Karpas-422 (cell line): Measurements from ENCODE around the gene KSR1. TPM values are rescaled to one million over a fixed set of nuclear protein-coding genes. Genes with fewer than 3 reads are reported as not detected.

Experiments
- DNase-seq: peaks from one replicate; pipeline ENCODE4 v3.0.0-alpha.2; 2015
- H2AFZ ChIP-seq: fragments of 200-600 bp; sonication (generic); 2 replicates; pipeline ENCODE4 v1.6.1; 2014; ENCODE audit warnings: antibody characterized with exemption, low read length, mixed read lengths
- H3K27ac ChIP-seq: fragments of 200-600 bp; sonication (generic); 2 replicates; pipeline ENCODE4 v1.5.1; 2014; ENCODE audit warnings: mild to moderate bottlenecking, low read length, moderate library complexity
- H3K27me3 ChIP-seq: fragments of 200-600 bp; sonication (generic); 2 replicates; pipeline ENCODE4 v1.6.1; 2014; ENCODE audit warnings: low read length, mixed read lengths
- H3K36me3 ChIP-seq: fragments of 200-600 bp; sonication (generic); 2 replicates; pipeline ENCODE4 v1.6.1; 2014; ENCODE audit warnings: low read length, mixed read lengths; ENCODE audit not compliant: insufficient read depth
- H3K4me1 ChIP-seq: fragments of 200-600 bp; sonication (generic); 2 replicates; pipeline ENCODE4 v1.6.1; 2014; ENCODE audit warnings: mild to moderate bottlenecking, low read length, mixed read lengths
- H3K4me2 ChIP-seq: fragments of 200-600 bp; sonication (generic); 2 replicates; pipeline ENCODE4 v1.6.1; 2014; ENCODE audit warnings: low read length, low read depth, mild to moderate bottlenecking; ENCODE audit not compliant: poor library complexity, severe bottlenecking
- H3K4me3 ChIP-seq: fragments of 200-600 bp; sonication (generic); 2 replicates; pipeline ENCODE4 v1.5.1; 2014; ENCODE audit warnings: mild to moderate bottlenecking, antibody characterized with exemption, low read length, mixed read lengths
- H3K79me2 ChIP-seq: fragments of 200-600 bp; sonication (generic); 2 replicates; pipeline ENCODE4 v1.6.1; 2014; ENCODE audit warnings: mild to moderate bottlenecking, low read length, mixed read lengths
- H3K9ac ChIP-seq: fragments of 200-600 bp; sonication (generic); 2 replicates; pipeline ENCODE4 v1.6.0; 2014; ENCODE audit warnings: low read length
- H3K9me2 ChIP-seq: fragments of 200-600 bp; sonication (generic), shearing (Covaris generic); replicated peaks from 2 replicates; pipeline ENCODE4 v1.6.0; 2014; ENCODE audit warnings: mild to moderate bottlenecking, low read length, moderate library complexity; ENCODE audit not compliant: insufficient read depth
- H3K9me3 ChIP-seq: fragments of 300-700, 200-600 bp; sonication (generic); 2 replicates; pipeline ENCODE4 v1.6.1; 2014; ENCODE audit warnings: low read length, mixed read lengths
- H4K20me1 ChIP-seq: fragments of 200-600 bp; sonication (generic); 2 replicates; pipeline ENCODE4 v1.6.1; 2014; ENCODE audit warnings: mild to moderate bottlenecking, antibody characterized with exemption, low read length, low read depth; ENCODE audit not compliant: insufficient read depth
- total RNA-seq: library from RNA; depleted of rRNA; stranded (reverse); fragments of >200 nt; shearing (Covaris generic); gene quantifications from 2 replicates; pipeline ENCODE4 v1.2.3, GENCODE V29; 2014; ENCODE audit warnings: low replicate concordance

KSR1 gene
- total RNA-seq, 1 experiment from 2014 or later: 0.52 TPM

GRCh38 chr17:27577884-27578717 lies 121.9 kb downstream of the KSR1 start:
- no peak for DNase-seq
- no peaks in the 10 kb centered on the region for H4K20me1 ChIP-seq
- no peaks in the 10 kb centered on the region for H3K9me2 ChIP-seq
- no peak overlapping the region for H3K9ac ChIP-seq
- no peak overlapping the region for H3K4me3 ChIP-seq
- H3K9me3 ChIP-seq: no peaks in the 10 kb centered on the region
- H2AFZ ChIP-seq: no peak overlapping the region
- H3K79me2 ChIP-seq: no peaks in the 10 kb centered on the region
- no peaks in the 10 kb centered on the region for H3K27me3 ChIP-seq
- H3K27ac ChIP-seq: no peak overlapping the region
- no peaks in the 10 kb centered on the region for H3K36me3 ChIP-seq
- H3K4me1 ChIP-seq: no peaks in the 10 kb centered on the region
- H3K4me2 ChIP-seq: no peak overlapping the region

GRCh38 chr17:27578718-27579085 lies 122.5 kb downstream of the KSR1 start:
- Histone ChIP-seq H3K4me2 (no peak overlapping the region), H3K9me3 (no peaks in the 10 kb centered on the region), H3K9me2 (no peaks in the 10 kb centered on the region), H3K4me1 (no peaks in the 10 kb centered on the region), H3K9ac (no peak overlapping the region), H3K79me2 (no peaks in the 10 kb centered on the region), H2AFZ (no peak overlapping the region), H3K27me3 (no peaks in the 10 kb centered on the region), H3K4me3 (no peak overlapping the region), H3K36me3 (no peaks in the 10 kb centered on the region), H4K20me1 (no peaks in the 10 kb centered on the region), H3K27ac (no peak overlapping the region)
- no peak for DNase-seq

GRCh38 chr17:27579304-27579703 lies 123.1 kb downstream of the KSR1 start:
- Histone ChIP-seq H3K36me3 (no peaks in the 10 kb centered on the region), H2AFZ (no peak overlapping the region), H3K4me1 (no peaks in the 10 kb centered on the region), H3K27ac (no peak overlapping the region), H3K4me3 (no peak overlapping the region), H4K20me1 (no peaks in the 10 kb centered on the region), H3K79me2 (no peaks in the 10 kb centered on the region), H3K27me3 (no peaks in the 10 kb centered on the region), H3K4me2 (no peak overlapping the region), H3K9me3 (no peaks in the 10 kb centered on the region), H3K9ac (no peak overlapping the region), H3K9me2 (no peaks in the 10 kb centered on the region)
- no peak for DNase-seq

GRCh38 chr17:27579897-27580321 lies 123.7 kb downstream of the KSR1 start:
- DNase-seq: no peak
- Histone ChIP-seq H3K27ac (no peak overlapping the region), H3K4me2 (no peak overlapping the region)

GRCh38 chr17:27581016-27581415 lies 124.8 kb downstream of the KSR1 start:
- Histone ChIP-seq H3K79me2 (no peaks in the 10 kb centered on the region), H4K20me1 (no peaks in the 10 kb centered on the region), H3K27ac (no peak overlapping the region), H3K9me3 (no peaks in the 10 kb centered on the region), H3K4me1 (no peaks in the 10 kb centered on the region), H3K4me2 (no peak overlapping the region), H3K9ac (no peak overlapping the region), H2AFZ (no peak overlapping the region), H3K4me3 (no peak overlapping the region), H3K9me2 (no peaks in the 10 kb centered on the region), H3K27me3 (no peaks in the 10 kb centered on the region), H3K36me3 (no peaks in the 10 kb centered on the region)
- no peak for DNase-seq

More at GRCh38 chr17:27579897-27580321, 123.7 kb downstream of the KSR1 start:
- H3K9me2 ChIP-seq: no peaks in the 10 kb centered on the region
- H2AFZ ChIP-seq: no peak overlapping the region
- H3K9me3 ChIP-seq: no peaks in the 10 kb centered on the region
- H3K4me1 ChIP-seq: no peaks in the 10 kb centered on the region
- H3K36me3 ChIP-seq: no peaks in the 10 kb centered on the region
- no peak overlapping the region for H3K9ac ChIP-seq
- no peaks in the 10 kb centered on the region for H3K27me3 ChIP-seq
- H4K20me1 ChIP-seq: no peaks in the 10 kb centered on the region
- H3K4me3 ChIP-seq: no peak overlapping the region
- H3K79me2 ChIP-seq: no peaks in the 10 kb centered on the region

- H3K79me2 ChIP-seq: no peaks in the 10 kb centered on the region
- no peak overlapping the region for H3K4me2 ChIP-seq
- H3K4me1 ChIP-seq: no peaks in the 10 kb centered on the region
- no peaks in the 10 kb centered on the region for H4K20me1 ChIP-seq
- H2AFZ ChIP-seq: no peak overlapping the region
- no peak overlapping the region for H3K4me3 ChIP-seq
- H3K9me2 ChIP-seq: no peaks in the 10 kb centered on the region
- no peak overlapping the region for H3K27ac ChIP-seq
- no peaks in the 10 kb centered on the region for H3K36me3 ChIP-seq
- no peaks in the 10 kb centered on the region for H3K9me3 ChIP-seq
- DNase-seq: no peak
- H3K27me3 ChIP-seq: no peaks in the 10 kb centered on the region
- H3K9ac ChIP-seq: no peak overlapping the region
These were observed 126.4 kb downstream of the KSR1 start for GRCh38 chr17:27582696-27583095.

GRCh38 chr17:27585153-27585681 lies 129.0 kb downstream of the KSR1 start:
- H3K9me2 ChIP-seq: no peaks in the 10 kb centered on the region
- no peaks in the 10 kb centered on the region for H3K36me3 ChIP-seq
- H3K9ac ChIP-seq: no peak overlapping the region
- H3K4me1 ChIP-seq: no peaks in the 10 kb centered on the region
- no peak overlapping the region for H3K4me3 ChIP-seq
- H3K79me2 ChIP-seq: no peaks in the 10 kb centered on the region
- H2AFZ ChIP-seq: no peak overlapping the region
- no peak for DNase-seq
- H3K9me3 ChIP-seq: no peaks in the 10 kb centered on the region
- H4K20me1 ChIP-seq: no peaks in the 10 kb centered on the region
- no peak overlapping the region for H3K27ac ChIP-seq
- no peaks in the 10 kb centered on the region for H3K27me3 ChIP-seq
- no peak overlapping the region for H3K4me2 ChIP-seq

GRCh38 chr17:27585792-27586191 lies 129.5 kb downstream of the KSR1 start:
- no peak overlapping the region for H3K4me2 ChIP-seq
- no peaks in the 10 kb centered on the region for H3K27me3 ChIP-seq
- H3K79me2 ChIP-seq: no peaks in the 10 kb centered on the region
- DNase-seq: no peak
- H3K9me2 ChIP-seq: no peaks in the 10 kb centered on the region
- no peaks in the 10 kb centered on the region for H4K20me1 ChIP-seq
- H3K27ac ChIP-seq: no peak overlapping the region
- H3K36me3 ChIP-seq: no peaks in the 10 kb centered on the region
- H3K4me1 ChIP-seq: no peaks in the 10 kb centered on the region
- no peak overlapping the region for H3K9ac ChIP-seq
- H3K9me3 ChIP-seq: no peaks in the 10 kb centered on the region
- H2AFZ ChIP-seq: no peak overlapping the region
- no peak overlapping the region for H3K4me3 ChIP-seq
